ENCODE data around the gene GPRC5C.

DNA sequence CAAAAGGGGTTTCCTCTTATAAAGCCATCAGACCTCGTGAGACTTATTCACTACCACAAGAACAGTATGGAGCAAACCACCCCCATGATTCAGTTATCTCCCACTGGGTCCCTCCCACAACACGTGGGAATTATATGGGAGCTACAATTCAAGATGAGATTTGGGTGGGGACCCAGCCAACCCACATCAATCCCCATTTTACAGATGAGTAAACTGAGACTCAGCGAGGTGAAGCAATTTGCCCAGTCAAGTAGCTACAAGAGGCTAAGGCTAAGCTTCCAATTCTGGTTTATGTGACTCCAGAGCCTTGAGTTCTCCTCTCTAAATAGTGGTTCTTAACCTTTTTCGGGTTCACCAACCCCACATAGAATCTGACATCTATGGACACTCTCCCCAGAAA lies 43.3 kb downstream of the GPRC5C start:
- TF ChIP-seq, protein P1, sequence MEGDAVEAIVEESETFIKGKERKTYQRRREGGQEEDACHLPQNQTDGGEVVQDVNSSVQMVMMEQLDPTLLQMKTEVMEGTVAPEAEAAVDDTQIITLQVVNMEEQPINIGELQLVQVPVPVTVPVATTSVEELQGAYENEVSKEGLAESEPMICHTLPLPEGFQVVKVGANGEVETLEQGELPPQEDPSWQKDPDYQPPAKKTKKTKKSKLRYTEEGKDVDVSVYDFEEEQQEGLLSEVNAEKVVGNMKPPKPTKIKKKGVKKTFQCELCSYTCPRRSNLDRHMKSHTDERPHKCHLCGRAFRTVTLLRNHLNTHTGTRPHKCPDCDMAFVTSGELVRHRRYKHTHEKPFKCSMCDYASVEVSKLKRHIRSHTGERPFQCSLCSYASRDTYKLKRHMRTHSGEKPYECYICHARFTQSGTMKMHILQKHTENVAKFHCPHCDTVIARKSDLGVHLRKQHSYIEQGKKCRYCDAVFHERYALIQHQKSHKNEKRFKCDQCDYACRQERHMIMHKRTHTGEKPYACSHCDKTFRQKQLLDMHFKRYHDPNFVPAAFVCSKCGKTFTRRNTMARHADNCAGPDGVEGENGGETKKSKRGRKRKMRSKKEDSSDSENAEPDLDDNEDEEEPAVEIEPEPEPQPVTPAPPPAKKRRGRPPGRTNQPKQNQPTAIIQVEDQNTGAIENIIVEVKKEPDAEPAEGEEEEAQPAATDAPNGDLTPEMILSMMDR (IDR thresholded peaks at IDR 0.05), result no peak
- no peak for TF ChIP-seq EZH2 (IDR thresholded peaks at IDR 0.05)
- no peak for TF ChIP-seq EZH2phosphoT487 (IDR thresholded peaks at IDR 0.05)
